HG03378 (cell line): ENCODE results near the gene ATAD2B.
A peak's percentile ranks its signal among the peaks of the same experiment; 100 is the strongest.

Experiments
- ATAC-seq: cut with Tn5 transposase; IDR thresholded peaks from one replicate; pipeline ENCODE4 v1.9.1; 2021; ENCODE audit warnings: mild to moderate bottlenecking, moderate library complexity; ENCODE audit not compliant: unreplicated experiment

Gene ATAD2B

GRCh38 chr2:23915327-23915726, 11.6 kb downstream of the ATAD2B start:
- no peak for ATAC-seq

- ATAC-seq: no peak
Measured at GRCh38 chr2:23912054-23912453, 14.9 kb downstream of the ATAD2B start.

- no peak for ATAC-seq
Measured at GRCh38 chr2:23905155-23905554, 21.8 kb downstream of the ATAD2B start.

- no peak for ATAC-seq
Measured at GRCh38 chr2:23904692-23905091, 22.2 kb downstream of the ATAD2B start.

GRCh38 chr2:23904215-23904614, 22.7 kb downstream of the ATAD2B start:
- no peak for ATAC-seq

GRCh38 chr2:23903034-23903433, 23.9 kb downstream of the ATAD2B start:
- ATAC-seq: no peak

- ATAC-seq: no peak
Measured at GRCh38 chr2:23901966-23902846, 24.7 kb downstream of the ATAD2B start.

GRCh38 chr2:23900541-23901322, 26.2 kb downstream of the ATAD2B start:
- no peak for ATAC-seq

- no peak for ATAC-seq
Measured at GRCh38 chr2:23900133-23900532, 26.8 kb downstream of the ATAD2B start.

- ATAC-seq: no peak
Measured at GRCh38 chr2:23871206-23871605, 55.7 kb downstream of the ATAD2B start.

GRCh38 chr2:23867449-23867848, 59.5 kb downstream of the ATAD2B start:
- no peak for ATAC-seq

GRCh38 chr2:23862716-23863426, 64.1 kb downstream of the ATAD2B start:
- ATAC-seq: no peak

- no peak for ATAC-seq
Measured at GRCh38 chr2:23861952-23862351, 65.0 kb downstream of the ATAD2B start.

GRCh38 chr2:23859983-23860382, 66.9 kb downstream of the ATAD2B start:
- ATAC-seq: no peak

- ATAC-seq: no peak
Measured at GRCh38 chr2:23859234-23859633, 67.7 kb downstream of the ATAD2B start.

- ATAC-seq: peak; percentile 86
Measured at GRCh38 chr2:23850564-23851256, 76.2 kb downstream of the ATAD2B start.

- no peak for ATAC-seq
Measured at GRCh38 chr2:23844905-23845304, 82.0 kb downstream of the ATAD2B start.

GRCh38 chr2:23843051-23843976, 83.6 kb downstream of the ATAD2B start:
- no peak for ATAC-seq

GRCh38 chr2:23839919-23840578, 86.9 kb downstream of the ATAD2B start:
- no peak for ATAC-seq
